H1 (cell line): Measurements from ENCODE around the gene GSDME.

Experiments
- CHD1 ChIP-seq: IDR thresholded peaks from 2 replicates; pipeline ENCODE4 v1.6.1; 2012; ENCODE audit warnings: low read depth, low read length, improper control_type of control experiment
- EP300 ChIP-seq, 2 experiments: IDR thresholded peaks; 1 replicate in 1 of 2; 2 replicates in 1 of 2; pipeline ENCODE4 v1.6.1; 2011 to 2012; ENCODE audit warnings: low read depth in 2 of 2, low read length in 2 of 2, mild to moderate bottlenecking in 2 of 2, borderline replicate concordance in 1 of 2, inconsistent platforms in 1 of 2, moderate library complexity in 1 of 2
- EZH2 ChIP-seq: fragments of 200-600 bp; sonication (generic); IDR thresholded peaks from 2 replicates; pipeline ENCODE4 v1.7.1; 2012; ENCODE audit warnings: low read depth, mild to moderate bottlenecking, moderate library complexity, low read length, inconsistent platforms; ENCODE audit not compliant: severe bottlenecking
- GABPA ChIP-seq: IDR thresholded peaks from 2 replicates; pipeline ENCODE4 v1.6.1; 2011; ENCODE audit warnings: mild to moderate bottlenecking, low read length, moderate library complexity, borderline replicate concordance; ENCODE audit not compliant: insufficient read depth
- HDAC2 ChIP-seq, 2 experiments: fragments of 300-600 bp in 1 of 2; sonication (generic) in 1 of 2; IDR thresholded peaks; 2 replicates each; pipeline ENCODE4 v1.6.1; 2011 to 2012; ENCODE audit warnings: low read depth in 2 of 2, low read length in 2 of 2, mild to moderate bottlenecking in 2 of 2, moderate library complexity in 2 of 2, borderline replicate concordance in 1 of 2, inconsistent platforms in 1 of 2
- KDM1A ChIP-seq: fragments of 200-600, 300-600 bp; sonication (generic); IDR thresholded peaks from 2 replicates; pipeline ENCODE4 v1.7.1; 2016; ENCODE audit warnings: mild to moderate bottlenecking, low read length, borderline replicate concordance
- TF ChIP-seq, protein P1 (sequence below), 3 experiments: IDR thresholded peaks; 1 replicate in 2 of 3; 2 replicates in 1 of 3; pipeline versions ENCODE4 v1.5.1 to v1.6.1; 2011; ENCODE audit warnings: low read length in 3 of 3, mild to moderate bottlenecking in 3 of 3, inconsistent platforms in 2 of 3, low read depth in 1 of 3, moderate library complexity in 1 of 3; ENCODE audit not compliant: insufficient read depth in 1 of 3; ENCODE audit errors: control extremely low read depth in 1 of 3

DNA sequence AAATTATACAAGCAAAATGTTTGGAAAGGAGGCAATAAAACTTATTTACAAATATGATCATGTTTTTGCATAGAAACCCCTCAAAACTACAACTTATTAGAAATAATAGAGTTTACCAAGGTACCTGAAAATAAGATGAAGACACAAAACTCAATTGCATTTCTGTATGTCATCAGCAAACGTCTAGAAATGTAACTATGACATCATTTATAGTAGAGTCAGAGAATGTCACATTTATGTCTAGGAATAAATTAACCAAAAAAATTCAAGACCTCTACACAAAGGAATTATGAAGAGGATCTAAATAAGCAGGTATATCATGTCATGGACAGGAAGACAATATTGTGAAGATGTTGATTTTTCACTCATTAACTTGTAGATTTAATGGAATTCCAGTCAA lies 103.0 kb downstream of the GSDME start:
- TF ChIP-seq EZH2 = no peak
- TF ChIP-seq EP300 (IDR thresholded peaks at IDR 0.05; ENCODE audit: borderline replicate concordance in 1 of 2, low read depth in 2 of 2, low read length in 2 of 2) = no peak
- no peak for TF ChIP-seq HDAC2 (IDR thresholded peaks at IDR 0.05; ENCODE audit: borderline replicate concordance in 1 of 2, low read depth in 2 of 2, low read length in 2 of 2)
- no peak for TF ChIP-seq KDM1A
- TF ChIP-seq CHD1 = no peak
- no peak for TF ChIP-seq GABPA
- TF ChIP-seq, protein P1, sequence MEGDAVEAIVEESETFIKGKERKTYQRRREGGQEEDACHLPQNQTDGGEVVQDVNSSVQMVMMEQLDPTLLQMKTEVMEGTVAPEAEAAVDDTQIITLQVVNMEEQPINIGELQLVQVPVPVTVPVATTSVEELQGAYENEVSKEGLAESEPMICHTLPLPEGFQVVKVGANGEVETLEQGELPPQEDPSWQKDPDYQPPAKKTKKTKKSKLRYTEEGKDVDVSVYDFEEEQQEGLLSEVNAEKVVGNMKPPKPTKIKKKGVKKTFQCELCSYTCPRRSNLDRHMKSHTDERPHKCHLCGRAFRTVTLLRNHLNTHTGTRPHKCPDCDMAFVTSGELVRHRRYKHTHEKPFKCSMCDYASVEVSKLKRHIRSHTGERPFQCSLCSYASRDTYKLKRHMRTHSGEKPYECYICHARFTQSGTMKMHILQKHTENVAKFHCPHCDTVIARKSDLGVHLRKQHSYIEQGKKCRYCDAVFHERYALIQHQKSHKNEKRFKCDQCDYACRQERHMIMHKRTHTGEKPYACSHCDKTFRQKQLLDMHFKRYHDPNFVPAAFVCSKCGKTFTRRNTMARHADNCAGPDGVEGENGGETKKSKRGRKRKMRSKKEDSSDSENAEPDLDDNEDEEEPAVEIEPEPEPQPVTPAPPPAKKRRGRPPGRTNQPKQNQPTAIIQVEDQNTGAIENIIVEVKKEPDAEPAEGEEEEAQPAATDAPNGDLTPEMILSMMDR (IDR thresholded peaks at IDR 0.05; ENCODE audit: control extremely low read depth in 1 of 3, insufficient read depth in 1 of 3, low read depth in 1 of 3, low read length in 3 of 3) = no peak
